ENCODE results near the gene FBXO24.
A peak's percentile ranks its signal among the peaks of the same experiment; 100 is the strongest.

The FBXO24 gene

GRCh38 chr7:100574362-100575205 is 11.5 kb upstream of the FBXO24 start:
- no peak for DNase-seq
- no peak for ATAC-seq

GRCh38 chr7:100575206-100575631 is 10.9 kb upstream of the FBXO24 start:
- DNase-seq, result no peak
- no peak for ATAC-seq

GRCh38 chr7:100575746-100576383 is 10.3 kb upstream of the FBXO24 start:
- ATAC-seq (no peak), DNase-seq (no peak)

GRCh38 chr7:100576384-100576993 is 9.6 kb upstream of the FBXO24 start:
- DNase-seq (no peak), ATAC-seq (no peak)

- no peak for DNase-seq
- ATAC-seq, result no peak
Measured at GRCh38 chr7:100577103-100577502, 9.0 kb upstream of the FBXO24 start.

GRCh38 chr7:100577507-100577906 is 8.6 kb upstream of the FBXO24 start:
- DNase-seq, result no peak
- no peak for ATAC-seq

GRCh38 chr7:100578246-100579183 is 7.6 kb upstream of the FBXO24 start:
- DNase-seq (no peak), ATAC-seq (no peak)

- ATAC-seq (no peak), DNase-seq (no peak)
Measured at GRCh38 chr7:100580466-100581283, 5.5 kb upstream of the FBXO24 start.

GRCh38 chr7:100582041-100582579 is 4.0 kb upstream of the FBXO24 start:
- DNase-seq, result no peak
- ATAC-seq, result no peak

- DNase-seq, result no peak
- no peak for ATAC-seq
Measured at GRCh38 chr7:100582650-100583049, 3.5 kb upstream of the FBXO24 start.

GRCh38 chr7:100583132-100584053 is 2.7 kb upstream of the FBXO24 start:
- peak; percentile 83 for DNase-seq
- peak; percentile 19 for ATAC-seq

- DNase-seq, result no peak
- ATAC-seq, result no peak
Measured at GRCh38 chr7:100584054-100584682, 2.0 kb upstream of the FBXO24 start.

- ATAC-seq (no peak), DNase-seq (peak; percentile 33)
Measured at GRCh38 chr7:100584683-100585510, 1.2 kb upstream of the FBXO24 start.

GRCh38 chr7:100585511-100586265 is 440 bp upstream of the FBXO24 start, which contains the start of gene LRCH4:
TSS of gene LRCH4 (minus strand) at chr7:100586129. CDS start at chr7:100586100, 29 bp downstream.
- DNase-seq (peak; percentile 68), ATAC-seq (peak; percentile 9)

- no peak for ATAC-seq
- DNase-seq, result no peak
Measured at GRCh38 chr7:100588438-100588837, 2.3 kb downstream of the FBXO24 start.

GRCh38 chr7:100589341-100589947 is 3.3 kb downstream of the FBXO24 start:
- no peak for ATAC-seq
- no peak for DNase-seq
